NB4 (cell line): Measurements from ENCODE around the gene MTHFD2L.

Experiments
- POLR2A ChIP-seq: IDR thresholded peaks from 2 replicates; pipeline ENCODE4 v1.6.1; 2011; ENCODE audit warnings: mild to moderate bottlenecking; ENCODE audit not compliant: insufficient read length; ENCODE audit errors: extremely low read depth
- TF ChIP-seq, protein P1 (sequence below): IDR thresholded peaks from one replicate; pipeline ENCODE4 v1.5.1; 2012; ENCODE audit warnings: low read depth, low read length

DNA sequence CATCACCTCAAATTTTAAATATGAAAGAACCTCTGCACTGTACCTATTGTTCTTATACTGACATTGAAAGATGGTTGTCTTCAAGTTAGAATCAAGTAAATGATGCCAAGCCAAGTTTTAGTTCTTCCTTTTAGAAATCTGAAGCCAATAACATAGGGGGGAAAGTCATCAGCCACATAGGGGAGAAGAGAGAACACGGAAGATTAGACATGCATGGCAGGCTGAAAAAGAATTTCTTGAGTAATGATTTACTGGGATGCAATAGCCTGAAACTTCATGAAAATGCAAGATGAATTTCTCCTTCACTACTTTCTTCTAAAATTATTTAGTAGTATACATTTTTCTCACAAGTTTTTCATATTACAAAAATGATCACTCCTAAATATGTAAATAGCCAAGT is 136.8 kb downstream of the MTHFD2L start:
- no peak for TF ChIP-seq POLR2A
- TF ChIP-seq, protein P1, sequence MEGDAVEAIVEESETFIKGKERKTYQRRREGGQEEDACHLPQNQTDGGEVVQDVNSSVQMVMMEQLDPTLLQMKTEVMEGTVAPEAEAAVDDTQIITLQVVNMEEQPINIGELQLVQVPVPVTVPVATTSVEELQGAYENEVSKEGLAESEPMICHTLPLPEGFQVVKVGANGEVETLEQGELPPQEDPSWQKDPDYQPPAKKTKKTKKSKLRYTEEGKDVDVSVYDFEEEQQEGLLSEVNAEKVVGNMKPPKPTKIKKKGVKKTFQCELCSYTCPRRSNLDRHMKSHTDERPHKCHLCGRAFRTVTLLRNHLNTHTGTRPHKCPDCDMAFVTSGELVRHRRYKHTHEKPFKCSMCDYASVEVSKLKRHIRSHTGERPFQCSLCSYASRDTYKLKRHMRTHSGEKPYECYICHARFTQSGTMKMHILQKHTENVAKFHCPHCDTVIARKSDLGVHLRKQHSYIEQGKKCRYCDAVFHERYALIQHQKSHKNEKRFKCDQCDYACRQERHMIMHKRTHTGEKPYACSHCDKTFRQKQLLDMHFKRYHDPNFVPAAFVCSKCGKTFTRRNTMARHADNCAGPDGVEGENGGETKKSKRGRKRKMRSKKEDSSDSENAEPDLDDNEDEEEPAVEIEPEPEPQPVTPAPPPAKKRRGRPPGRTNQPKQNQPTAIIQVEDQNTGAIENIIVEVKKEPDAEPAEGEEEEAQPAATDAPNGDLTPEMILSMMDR: no peak
